ENCODE results near the gene CARD16.
A peak's percentile ranks its signal among the peaks of the same experiment; 100 is the strongest.

Gene CARD16

DNA sequence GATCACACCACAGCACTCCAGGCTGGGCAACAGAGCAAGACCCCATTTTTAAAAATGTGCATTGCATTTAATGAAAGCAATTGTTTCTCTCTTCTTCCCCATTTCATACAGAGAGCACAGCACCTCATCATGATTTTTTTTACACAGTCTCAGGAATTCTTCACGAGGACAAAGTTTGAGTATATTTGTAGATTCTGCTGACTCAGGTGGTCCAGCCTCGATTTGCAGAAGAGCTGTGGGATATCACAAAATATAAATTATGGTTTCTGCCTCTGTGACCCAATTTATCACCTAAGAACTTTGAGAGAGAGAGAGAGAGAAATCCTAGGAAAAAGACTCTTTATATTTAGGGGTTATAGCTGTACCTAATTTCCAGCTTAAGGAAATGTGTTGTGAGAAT lies 42.0 kb downstream of the CARD16 start:
- H3K4me3 ChIP-seq (ENCODE audit: low read depth, low read length): no peak overlapping the region
- TF ChIP-seq, protein P1, sequence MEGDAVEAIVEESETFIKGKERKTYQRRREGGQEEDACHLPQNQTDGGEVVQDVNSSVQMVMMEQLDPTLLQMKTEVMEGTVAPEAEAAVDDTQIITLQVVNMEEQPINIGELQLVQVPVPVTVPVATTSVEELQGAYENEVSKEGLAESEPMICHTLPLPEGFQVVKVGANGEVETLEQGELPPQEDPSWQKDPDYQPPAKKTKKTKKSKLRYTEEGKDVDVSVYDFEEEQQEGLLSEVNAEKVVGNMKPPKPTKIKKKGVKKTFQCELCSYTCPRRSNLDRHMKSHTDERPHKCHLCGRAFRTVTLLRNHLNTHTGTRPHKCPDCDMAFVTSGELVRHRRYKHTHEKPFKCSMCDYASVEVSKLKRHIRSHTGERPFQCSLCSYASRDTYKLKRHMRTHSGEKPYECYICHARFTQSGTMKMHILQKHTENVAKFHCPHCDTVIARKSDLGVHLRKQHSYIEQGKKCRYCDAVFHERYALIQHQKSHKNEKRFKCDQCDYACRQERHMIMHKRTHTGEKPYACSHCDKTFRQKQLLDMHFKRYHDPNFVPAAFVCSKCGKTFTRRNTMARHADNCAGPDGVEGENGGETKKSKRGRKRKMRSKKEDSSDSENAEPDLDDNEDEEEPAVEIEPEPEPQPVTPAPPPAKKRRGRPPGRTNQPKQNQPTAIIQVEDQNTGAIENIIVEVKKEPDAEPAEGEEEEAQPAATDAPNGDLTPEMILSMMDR (IDR thresholded peaks at IDR 0.05; ENCODE audit: control insufficient read depth, extremely low read depth, insufficient read depth): no peak
- no peak for DNase-seq (ENCODE audit: low read depth)

DNA sequence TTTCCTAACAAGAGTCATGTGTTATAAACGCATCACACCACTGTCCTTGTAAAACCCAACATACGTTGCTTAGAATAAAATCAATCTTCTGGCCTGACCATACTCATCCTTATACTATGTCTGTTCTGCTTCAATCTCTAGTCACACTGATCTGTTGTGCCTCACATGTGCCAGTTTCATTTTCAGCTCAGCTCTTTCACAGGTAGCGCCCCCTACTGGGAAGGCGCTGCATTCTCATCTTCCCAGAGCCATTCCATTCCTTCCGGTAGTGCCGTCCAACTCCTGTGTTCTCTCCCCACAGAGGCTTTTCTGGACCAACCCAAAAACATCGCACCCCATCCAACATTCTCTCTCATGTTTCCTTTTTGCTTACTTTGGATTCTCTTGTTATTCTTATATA lies 44.3 kb downstream of the CARD16 start:
- TF ChIP-seq, protein P1 (IDR thresholded peaks at IDR 0.05; ENCODE audit: control insufficient read depth, extremely low read depth, insufficient read depth): peak; percentile 65
- no peak for DNase-seq (ENCODE audit: low read depth)
- H3K4me3 ChIP-seq (ENCODE audit: low read depth, low read length): no peak overlapping the region

DNA sequence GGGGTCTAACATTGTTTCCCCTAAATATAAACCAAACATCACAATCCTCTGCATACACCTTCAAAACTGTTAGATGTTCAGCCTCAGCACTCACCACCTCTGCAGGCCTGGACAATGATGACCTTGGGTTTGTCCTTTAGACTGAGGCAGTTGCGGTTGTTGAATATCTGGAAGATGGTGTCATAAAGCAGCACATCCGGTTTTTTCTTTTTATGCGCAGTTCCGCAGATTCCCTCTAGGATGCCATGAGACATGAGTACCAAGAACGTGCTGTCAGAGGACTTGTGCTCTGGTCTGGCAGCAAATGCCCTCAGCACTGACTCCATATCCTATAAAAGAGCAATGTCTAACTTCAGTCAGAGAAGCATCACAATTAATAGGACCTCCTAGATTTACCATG lies 45.0 kb downstream of the CARD16 start:
- no peak for DNase-seq (ENCODE audit: low read depth)
- no peak overlapping the region for H3K4me3 ChIP-seq (ENCODE audit: low read depth, low read length)
- TF ChIP-seq, protein P1 (IDR thresholded peaks at IDR 0.05; ENCODE audit: control insufficient read depth, extremely low read depth, insufficient read depth): no peak

DNA sequence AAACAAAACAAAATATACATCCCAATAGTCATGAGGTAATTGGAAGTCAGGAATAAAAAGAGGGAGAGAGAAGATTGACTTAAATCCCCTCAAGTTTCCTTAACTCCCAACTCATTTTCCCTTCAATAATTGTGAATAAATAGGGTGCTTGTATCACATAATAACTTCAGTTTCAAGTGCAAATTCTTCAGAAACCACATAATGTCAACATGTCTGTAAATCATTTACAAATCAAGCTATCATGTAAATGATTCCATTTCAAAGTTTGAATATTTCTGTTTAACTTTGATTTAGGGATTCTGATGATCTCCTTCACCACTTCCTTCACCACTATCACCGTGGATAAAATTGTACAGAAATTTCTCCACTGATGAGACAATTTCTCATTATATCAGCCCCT lies 45.4 kb downstream of the CARD16 start:
- no peak overlapping the region for H3K4me3 ChIP-seq (ENCODE audit: low read depth, low read length)
- DNase-seq (ENCODE audit: low read depth): no peak
- TF ChIP-seq, protein P1 (IDR thresholded peaks at IDR 0.05; ENCODE audit: control insufficient read depth, extremely low read depth, insufficient read depth): no peak

DNA sequence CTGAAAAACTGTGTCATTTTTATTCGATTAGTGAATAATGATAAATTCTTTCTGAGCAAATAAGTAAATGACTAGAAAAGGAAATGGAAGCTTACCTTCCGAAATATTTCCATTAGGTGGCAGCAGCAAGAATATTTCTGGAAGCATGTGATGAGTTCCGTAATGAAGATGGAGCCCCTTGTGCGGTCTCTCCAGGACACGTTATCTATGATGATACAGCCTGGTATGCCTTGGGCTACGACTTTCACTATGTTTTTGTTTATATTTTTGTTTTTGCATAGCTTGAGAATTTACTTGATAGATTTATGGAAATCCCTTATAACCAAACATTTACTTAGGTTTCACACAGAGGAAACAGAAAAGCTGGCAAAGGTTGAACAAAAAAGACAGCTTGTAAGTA lies 47.8 kb downstream of the CARD16 start:
- TF ChIP-seq, protein P1 (IDR thresholded peaks at IDR 0.05; ENCODE audit: control insufficient read depth, extremely low read depth, insufficient read depth): peak; percentile 36; the same call in 1 of the 2 replicates
- no peak overlapping the region for H3K4me3 ChIP-seq (ENCODE audit: low read depth, low read length)
- no peak for DNase-seq (ENCODE audit: low read depth)

DNA sequence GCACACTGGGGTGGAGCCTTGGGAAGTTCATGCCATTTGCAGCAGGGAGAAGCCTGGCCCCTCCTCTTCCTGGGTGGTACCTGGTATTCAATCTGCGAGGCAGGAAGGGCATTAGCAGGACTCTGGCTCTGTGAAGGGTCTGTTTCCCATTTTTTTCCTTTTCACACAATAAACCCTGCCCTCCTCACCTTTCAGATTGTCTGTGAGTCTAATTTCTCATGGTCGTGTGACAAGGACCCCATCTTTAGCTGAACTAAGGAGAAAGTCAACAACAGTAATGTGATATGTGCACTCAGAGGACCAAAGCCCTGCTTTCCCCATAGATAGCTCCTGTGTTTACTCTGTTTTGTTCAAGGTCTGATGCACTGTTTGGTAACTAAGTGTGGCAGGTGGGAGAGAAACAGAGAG lies 50.1 kb downstream of the CARD16 start:
- H3K4me3 ChIP-seq (ENCODE audit: low read depth, low read length): no peak overlapping the region
- DNase-seq (ENCODE audit: low read depth): no peak
- TF ChIP-seq, protein P1 (IDR thresholded peaks at IDR 0.05; ENCODE audit: control insufficient read depth, extremely low read depth, insufficient read depth): no peak

DNA sequence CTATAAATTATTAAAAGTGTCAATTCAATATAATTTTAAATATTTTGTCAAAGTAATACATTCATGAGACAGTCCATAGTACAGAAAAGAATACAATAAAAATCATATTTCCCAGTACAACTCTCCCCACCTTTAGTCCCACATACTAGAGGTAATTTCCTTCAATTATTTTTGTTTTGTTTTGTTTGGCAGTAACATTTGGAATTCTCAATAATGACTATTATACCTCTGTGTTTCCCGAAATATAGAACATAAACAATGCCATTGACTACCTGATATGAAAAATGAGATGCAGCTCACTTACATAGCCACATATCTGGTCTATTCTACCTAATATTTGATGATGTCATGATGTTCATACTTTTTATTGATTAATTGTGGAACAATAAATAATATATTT lies 52.4 kb downstream of the CARD16 start:
- no peak overlapping the region for H3K4me3 ChIP-seq (ENCODE audit: low read depth, low read length)
- TF ChIP-seq, protein P1 (IDR thresholded peaks at IDR 0.05; ENCODE audit: control insufficient read depth, extremely low read depth, insufficient read depth): no peak
- no peak for DNase-seq (ENCODE audit: low read depth)
